ENCODE measurements around the gene ULBP1.
"Not testable (repeated sequence)": the region's sequence is repeated elsewhere in the genome, so short reads cannot be mapped to it uniquely, and the experiment has no call there.

Gene ULBP1

DNA sequence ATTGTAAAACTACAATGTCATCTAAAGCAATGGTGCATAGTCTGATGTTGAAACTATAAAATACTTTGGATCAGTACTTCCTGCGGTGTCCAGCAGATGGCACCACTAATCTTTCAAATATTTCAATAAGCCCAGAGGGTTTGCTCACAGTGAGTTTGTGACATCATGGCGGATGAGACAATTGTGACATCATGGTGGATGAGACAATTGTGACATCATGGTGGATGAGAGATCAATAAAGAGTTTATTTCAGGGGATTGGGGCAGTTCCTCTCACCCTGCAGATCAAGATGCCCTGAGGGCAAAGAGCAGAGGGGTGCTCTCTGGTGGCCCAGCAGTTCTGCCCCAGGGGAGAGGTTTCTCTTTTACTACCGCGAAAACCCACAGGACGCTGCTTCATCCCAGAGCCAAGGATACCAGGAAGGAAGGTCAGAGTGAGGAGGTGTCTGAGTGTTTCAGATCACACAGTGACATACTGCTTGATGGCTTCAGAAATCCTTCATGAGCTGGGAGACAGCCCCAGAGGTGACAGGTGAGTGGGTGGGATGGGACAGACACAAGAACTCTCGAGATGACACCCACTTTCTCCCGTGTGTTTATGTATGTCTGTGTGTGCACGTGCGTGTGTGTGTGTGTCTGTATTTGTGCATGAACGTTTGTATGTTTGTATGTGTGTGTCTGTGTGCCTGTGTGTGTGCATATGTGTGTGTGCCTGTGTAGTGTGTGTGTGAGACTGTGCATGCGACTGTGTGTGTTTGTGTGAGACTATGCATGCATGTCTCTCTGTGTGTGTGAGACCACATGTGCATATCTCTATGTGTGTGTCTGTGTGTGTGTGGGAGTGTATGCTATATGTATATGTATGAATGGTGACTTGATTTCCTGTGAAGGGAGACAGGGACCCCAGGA, 29.2 kb upstream of the ULBP1 start:
- DNase-seq (ENCODE audit: low read depth in 2 of 2), result peak; percentile 72 to 86
- TF ChIP-seq, protein P1, sequence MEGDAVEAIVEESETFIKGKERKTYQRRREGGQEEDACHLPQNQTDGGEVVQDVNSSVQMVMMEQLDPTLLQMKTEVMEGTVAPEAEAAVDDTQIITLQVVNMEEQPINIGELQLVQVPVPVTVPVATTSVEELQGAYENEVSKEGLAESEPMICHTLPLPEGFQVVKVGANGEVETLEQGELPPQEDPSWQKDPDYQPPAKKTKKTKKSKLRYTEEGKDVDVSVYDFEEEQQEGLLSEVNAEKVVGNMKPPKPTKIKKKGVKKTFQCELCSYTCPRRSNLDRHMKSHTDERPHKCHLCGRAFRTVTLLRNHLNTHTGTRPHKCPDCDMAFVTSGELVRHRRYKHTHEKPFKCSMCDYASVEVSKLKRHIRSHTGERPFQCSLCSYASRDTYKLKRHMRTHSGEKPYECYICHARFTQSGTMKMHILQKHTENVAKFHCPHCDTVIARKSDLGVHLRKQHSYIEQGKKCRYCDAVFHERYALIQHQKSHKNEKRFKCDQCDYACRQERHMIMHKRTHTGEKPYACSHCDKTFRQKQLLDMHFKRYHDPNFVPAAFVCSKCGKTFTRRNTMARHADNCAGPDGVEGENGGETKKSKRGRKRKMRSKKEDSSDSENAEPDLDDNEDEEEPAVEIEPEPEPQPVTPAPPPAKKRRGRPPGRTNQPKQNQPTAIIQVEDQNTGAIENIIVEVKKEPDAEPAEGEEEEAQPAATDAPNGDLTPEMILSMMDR (IDR thresholded peaks at IDR 0.05; ENCODE audit: low read depth, low read length), result peak; percentile 56
- H3K4me3 ChIP-seq (replicated peaks in 1 of 2; ENCODE audit: low read depth in 2 of 2, low read length in 2 of 2), result no peak overlapping the region

DNA sequence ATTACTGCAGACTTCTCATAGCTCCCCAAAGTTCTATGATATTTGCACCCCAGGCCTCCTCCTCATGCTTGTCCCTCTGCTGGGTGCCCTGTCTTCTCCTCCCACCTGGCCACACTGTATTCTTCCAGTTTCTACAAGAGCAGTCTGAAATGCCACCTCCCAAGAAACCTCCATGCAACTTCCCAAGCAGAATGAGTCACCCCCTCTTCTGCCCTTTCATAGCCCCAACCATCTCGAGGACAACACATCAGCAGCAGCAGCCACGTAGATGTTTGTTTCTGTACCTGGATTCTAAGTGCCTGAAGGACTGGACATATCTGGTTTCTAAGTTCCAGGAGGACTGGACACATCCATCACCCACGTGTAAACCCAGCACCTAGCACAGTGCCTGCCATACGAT, 28.5 kb upstream of the ULBP1 start:
- no peak overlapping the region for H3K4me3 ChIP-seq (replicated peaks in 1 of 2; ENCODE audit: low read depth in 2 of 2, low read length in 2 of 2)
- TF ChIP-seq, protein P1 (IDR thresholded peaks at IDR 0.05; ENCODE audit: low read depth, low read length), result no peak
- DNase-seq (ENCODE audit: low read depth in 2 of 2), result peak in 1 of 2 donors; percentile 39

DNA sequence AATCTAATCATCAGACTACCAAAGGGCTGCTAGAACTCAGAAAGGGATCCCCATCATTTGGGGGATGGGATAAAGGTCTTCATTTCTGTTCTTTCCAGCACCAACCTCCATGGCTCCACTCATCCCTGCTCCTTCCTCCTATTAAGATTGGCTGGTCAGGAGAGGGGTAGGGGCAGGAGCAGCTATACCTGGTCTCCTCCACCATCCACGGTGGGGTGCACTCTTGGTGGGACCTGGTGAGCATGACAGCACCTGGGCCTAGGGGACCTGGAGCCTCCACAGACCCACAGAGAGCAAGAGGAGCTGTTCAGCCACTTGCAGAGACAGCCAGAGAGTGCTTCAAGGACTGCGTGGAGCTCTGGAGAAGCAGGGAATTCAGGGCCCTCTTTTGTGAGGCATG, 28.1 kb upstream of the ULBP1 start:
- DNase-seq (ENCODE audit: low read depth in 2 of 2), result no peak
- no peak overlapping the region for H3K4me3 ChIP-seq (replicated peaks in 1 of 2; ENCODE audit: low read depth in 2 of 2, low read length in 2 of 2)

DNA sequence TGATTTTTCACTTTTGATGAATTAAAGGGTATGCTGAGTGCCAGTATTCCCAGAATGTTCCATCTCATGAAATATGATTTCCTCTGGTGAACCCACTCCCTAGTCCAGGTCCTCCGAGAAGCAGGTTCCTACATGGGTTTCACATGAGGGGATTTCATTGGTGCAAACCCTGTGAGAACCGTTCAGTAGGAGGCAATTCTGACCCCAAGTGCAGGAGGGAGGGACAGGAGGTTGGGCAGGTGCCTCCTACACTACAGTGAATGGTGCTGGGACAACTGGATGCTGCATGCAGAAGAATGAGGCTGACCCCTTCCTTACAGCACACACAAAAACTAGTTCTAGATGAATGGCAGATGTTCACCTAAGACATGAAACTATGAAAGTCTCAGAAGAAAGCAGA, 27.0 kb upstream of the ULBP1 start:
- no peak overlapping the region for H3K4me3 ChIP-seq (replicated peaks in 1 of 2; ENCODE audit: low read depth in 2 of 2, low read length in 2 of 2)
- no peak for DNase-seq (ENCODE audit: low read depth in 2 of 2)
- TF ChIP-seq, protein P1 (IDR thresholded peaks at IDR 0.05; ENCODE audit: low read depth, low read length), result no peak

More for the DNA sequence above, 28.1 kb upstream of the ULBP1 start:
- TF ChIP-seq, protein P1 (IDR thresholded peaks at IDR 0.05; ENCODE audit: low read depth, low read length), result no peak

DNA sequence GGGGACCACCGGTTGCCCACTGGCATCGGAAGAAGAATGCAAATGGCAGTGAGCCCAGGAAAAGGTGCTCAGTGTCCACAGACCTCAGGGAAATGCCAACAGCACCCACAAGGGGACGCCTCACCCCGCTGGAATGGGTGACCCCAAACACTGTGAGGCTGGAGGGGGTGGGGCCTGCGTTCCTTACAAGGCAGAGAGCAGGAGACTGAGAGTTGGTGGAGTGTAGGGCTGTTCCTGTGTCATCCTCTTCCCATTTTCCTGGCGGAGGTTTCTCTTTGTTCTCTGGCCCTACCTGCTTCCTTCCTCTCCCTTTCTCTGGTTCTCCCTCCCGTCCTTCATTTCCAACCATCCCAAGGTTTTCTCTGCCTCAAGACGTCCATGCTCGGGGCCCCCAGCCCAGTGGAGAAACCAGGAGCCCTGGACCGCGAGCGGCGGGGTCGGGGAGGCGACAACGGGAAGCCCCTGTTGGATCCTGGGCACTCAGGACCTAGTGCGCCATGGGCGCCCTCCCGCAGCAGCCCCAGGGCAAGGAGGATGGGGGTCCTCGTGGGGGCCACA, 25.7 kb upstream of the ULBP1 start:
- DNase-seq (ENCODE audit: low read depth in 2 of 2), result not testable (repeated sequence)
- peak overlapping the region; percentile 32 to 53 for H3K4me3 ChIP-seq (replicated peaks in 1 of 2; ENCODE audit: low read depth in 2 of 2, low read length in 2 of 2)

DNA sequence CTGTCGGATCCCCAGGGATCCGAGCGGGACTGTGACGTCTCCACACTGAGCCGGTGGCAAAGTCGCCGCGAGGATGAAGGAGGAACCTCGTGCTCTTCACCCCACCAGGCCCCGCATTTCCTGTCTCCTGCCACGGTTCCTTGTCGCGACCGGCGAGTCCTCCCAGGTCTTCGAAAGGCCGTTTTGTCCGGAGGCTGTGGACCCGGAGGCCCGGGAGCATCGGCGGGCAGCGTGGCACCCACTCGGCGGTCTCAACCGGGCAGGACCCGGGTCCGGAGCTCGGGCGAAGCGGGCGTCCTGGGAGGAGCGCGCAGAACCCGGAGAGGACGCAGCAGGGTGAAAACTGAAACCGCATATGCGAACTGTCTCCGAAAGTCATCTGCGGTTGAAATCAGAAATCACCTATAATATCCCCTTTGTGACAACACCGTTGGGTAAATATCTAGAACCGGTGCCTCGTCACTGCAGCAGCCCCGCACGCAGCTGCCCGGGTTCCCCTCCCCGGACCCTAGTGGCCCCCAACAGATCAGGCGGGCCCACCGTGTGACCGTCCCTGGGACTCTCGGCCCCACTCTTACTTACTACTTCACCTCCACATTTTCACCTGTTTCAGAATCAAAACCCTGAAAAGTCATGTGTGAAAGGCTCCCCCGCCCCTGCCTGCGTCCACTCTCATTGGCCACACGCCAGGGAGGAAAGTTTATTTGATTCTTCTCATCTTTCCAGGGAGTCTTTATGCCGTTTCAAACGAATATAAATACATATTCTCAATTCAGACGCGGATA, 25.0 kb upstream of the ULBP1 start:
- peak overlapping the region; percentile 32 to 53 for H3K4me3 ChIP-seq (replicated peaks in 1 of 2; ENCODE audit: low read depth in 2 of 2, low read length in 2 of 2)
- peak in 1 of 2 donors; percentile 13 for DNase-seq (ENCODE audit: low read depth in 2 of 2)
- TF ChIP-seq, protein P1 (IDR thresholded peaks at IDR 0.05; ENCODE audit: low read depth, low read length), result no peak

DNA sequence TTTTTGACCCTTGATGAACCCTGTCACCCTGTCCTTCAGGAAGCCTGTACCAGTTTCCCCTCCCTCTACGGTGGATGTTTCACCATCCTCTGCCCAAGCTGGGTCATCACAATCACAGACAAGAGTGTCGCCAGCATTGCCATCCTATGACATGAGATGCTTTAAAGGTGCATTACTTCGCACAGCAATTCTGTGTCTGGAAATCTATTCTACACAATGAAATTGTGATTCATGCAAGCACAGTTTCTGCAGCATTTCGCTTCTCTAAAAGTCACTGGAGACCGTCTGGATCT, 24.4 kb upstream of the ULBP1 start:
- no peak for DNase-seq (ENCODE audit: low read depth in 2 of 2)
- no peak overlapping the region for H3K4me3 ChIP-seq (replicated peaks in 1 of 2; ENCODE audit: low read depth in 2 of 2, low read length in 2 of 2)
- TF ChIP-seq, protein P1 (IDR thresholded peaks at IDR 0.05; ENCODE audit: low read depth, low read length), result no peak

Data from cardiac fibroblast (primary cell).